HG02623 (cell line): Measurements from ENCODE around the gene APAF1.
"Not testable (repeated sequence)": the region's sequence is repeated elsewhere in the genome, so short reads cannot be mapped to it uniquely, and the experiment has no call there.

ENCODE experiments used
- ATAC-seq: cut with Tn5 transposase; IDR thresholded peaks from one replicate; pipeline ENCODE4 v1.9.1; 2021; ENCODE audit warnings: moderate library complexity; ENCODE audit not compliant: unreplicated experiment

APAF1 gene

DNA sequence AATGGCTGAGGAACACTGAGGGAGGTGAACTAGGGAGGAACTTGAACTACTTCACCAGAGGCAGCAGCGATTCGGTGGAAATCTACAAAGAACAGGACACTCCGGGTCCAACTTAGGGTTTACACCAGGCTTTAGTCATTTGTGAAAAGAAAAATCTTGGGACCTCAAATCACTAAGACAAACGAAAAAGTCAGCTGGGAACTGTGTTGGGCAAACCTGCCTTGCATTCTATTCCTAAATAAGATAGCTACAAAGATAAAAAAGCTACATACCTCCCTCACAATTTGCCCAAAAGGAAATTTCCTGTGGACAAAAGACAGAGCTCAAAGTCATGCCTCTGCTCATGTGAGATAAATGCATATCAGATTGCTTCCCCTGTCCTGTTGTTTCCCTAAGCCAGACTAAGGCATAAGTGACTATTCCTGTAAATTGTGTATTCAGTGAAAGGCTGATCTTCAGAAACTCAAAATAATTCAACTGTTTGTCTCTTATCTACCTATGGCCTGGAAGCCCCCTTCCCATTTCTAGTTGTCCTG lies 106.6 kb downstream of the APAF1 start:
- ATAC-seq: no peak

DNA sequence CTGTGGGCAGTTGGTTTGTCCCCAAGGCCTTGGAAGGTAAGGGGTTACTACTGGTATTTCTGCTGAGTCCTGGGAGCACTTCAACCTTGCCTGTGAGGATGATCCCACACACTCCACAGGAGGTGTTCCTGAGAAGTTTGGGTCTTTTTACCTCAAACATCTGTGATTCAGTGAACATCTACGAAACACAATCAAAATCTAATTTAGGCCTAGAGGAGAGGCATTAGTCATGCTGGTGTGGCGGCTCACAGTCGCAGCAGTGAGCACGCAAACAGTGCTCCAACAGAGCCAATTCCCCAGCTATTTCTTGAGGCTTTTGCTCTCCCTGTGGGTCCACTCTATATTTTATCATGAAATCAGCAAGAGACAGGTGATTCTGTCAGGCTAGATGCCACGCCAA lies 107.6 kb downstream of the APAF1 start:
- no peak for ATAC-seq

DNA sequence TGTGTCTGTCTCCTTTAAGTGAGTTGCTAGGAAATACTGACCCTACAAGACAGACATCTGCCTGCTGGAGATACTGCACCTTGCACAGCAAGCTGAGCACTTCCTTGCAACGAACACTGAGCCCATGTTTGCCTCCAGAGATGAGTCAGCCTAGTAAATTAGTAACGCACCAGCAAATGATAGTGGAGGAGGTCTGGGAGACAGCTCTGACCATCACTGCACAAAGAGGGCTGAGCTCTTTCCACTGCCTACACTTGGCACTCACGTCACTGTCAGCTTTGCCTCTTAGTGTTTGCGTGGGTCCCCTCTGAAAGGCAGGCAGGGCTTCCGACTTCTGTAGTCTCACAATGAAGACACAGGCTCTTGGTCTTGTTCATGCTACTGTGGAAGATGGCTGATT lies 109.0 kb downstream of the APAF1 start:
- ATAC-seq: peak; percentile 98

DNA sequence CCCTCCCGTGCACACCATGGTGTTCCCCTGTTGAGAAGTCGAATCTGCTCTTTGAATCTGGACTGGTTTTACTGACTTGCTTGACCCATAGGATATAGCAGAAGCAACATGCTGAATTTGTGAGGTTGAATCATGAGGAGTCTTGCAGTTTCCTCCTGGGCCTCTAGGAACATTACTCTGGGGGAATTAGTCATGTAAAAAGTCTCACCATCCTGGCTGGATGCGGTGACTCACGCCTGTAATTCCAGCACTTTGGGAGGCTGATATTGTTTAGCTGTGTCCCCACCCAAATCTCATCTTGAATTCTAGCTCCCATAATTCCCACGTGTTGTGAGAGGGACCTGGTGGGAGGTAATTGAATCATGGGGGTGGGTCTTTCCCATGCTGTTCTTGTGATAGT lies 110.8 kb downstream of the APAF1 start:
- not testable (repeated sequence) for ATAC-seq

DNA sequence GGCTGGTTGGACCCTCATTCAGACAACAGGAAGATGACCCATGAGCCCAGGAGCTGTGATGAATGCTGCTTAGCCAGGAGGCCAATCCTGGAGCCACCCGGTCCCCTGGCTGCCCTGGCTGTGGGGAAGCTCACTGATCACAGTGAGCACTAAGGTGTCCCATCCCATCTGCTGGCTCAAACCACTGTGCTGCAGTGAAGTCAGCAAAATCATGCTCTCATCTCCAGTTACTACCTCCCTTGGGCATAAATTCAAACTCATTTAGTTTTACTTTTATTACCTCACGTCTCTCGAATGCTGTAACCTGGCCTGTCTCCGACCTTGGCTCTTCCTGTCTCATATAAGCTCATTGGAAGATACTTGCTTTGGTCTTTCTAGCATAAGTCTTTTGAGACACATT lies 112.4 kb downstream of the APAF1 start:
- ATAC-seq: no peak

DNA sequence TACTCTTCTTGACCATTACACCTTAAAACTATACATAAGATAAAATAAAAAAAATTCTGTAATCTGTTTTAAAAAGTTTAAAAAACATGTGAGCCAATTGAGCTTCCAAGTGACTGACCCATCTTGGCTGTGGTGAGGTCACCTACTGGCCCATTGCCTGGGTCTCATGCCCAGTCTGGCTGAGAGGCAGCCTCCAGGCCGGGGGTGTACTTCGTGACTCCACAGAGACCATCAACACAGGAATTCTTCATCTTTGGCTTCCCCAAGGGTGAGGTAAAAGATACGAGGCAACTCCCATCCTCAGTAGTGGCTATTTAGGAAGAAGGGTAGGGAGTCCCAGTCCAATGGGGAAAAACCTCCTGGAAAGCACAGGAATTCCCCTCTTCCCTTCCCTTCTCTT lies 113.2 kb downstream of the APAF1 start:
- no peak for ATAC-seq

DNA sequence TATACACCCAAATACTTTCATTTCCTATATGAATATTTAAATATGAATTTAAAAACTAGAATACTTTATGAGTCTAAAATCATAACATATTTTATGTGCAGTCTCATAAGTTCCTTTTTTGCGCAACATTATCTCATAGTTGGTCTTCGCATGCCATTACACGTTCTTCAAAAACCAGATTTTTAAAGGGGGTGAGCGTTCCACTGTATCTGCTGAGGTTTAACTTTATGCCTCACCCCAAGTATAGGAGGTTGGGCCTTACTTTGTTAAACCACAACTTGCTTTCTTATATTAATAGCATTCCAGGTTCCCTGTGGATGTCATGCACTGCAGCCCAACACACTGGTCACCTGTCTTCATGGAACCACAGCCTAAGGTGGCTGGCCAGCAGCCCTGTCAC lies 118.6 kb downstream of the APAF1 start:
- no peak for ATAC-seq

DNA sequence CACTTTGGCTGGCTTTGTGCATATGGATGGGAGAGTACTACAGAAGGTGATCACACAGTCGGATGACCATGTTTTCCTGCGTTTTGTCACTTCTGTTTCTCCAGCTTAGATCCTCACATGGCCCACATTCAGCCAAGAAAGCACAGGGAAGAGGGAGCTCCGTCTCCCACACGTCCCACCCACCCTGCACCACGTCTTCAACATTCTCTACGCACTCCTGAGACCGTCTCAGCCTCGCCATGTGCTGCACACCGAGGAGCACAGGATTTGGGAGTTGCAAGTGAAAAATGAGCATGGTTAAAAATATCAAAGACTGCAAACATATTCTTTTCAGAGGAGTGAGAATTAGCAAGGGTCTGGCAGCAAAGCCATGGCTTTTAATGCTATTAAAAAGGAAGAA lies 122.2 kb downstream of the APAF1 start:
- ATAC-seq: no peak

DNA sequence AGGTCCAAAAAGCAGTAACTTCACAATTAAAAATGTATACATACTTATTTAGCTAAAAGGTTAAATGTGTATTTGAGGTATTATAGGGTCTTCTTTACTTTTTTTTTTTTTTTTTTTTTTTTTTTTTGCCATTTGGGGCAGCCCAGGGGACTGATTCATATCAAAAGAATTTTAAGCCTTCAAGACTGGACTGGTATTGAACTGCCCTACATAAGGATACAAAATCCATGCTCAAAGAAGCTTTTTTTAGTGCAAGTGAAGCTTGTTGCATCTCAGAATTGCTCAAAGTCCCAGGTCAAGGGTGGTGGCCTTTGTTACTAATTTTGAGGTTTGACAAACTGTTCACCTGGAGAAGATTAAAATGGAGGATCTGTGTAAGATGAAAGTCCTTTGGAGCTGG lies 124.0 kb downstream of the APAF1 start:
- no peak for ATAC-seq

DNA sequence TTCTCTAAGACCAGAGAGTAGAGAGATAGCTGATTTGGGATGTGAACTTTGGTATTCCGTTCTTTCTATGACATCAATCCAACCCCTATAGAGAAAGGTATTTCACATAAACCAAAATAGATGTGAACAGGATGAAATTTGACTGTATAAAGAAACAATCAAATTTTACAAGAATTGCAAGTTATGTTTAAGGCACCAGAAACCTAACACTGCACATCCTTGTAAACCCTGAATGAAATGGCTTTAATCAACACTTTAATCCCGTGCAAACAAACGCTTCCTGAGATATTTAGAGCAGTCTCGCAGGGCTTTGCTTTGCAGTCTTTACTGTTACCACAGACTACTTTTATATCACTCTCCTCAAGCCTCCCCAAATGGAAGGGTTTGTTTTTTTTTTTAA lies 125.1 kb downstream of the APAF1 start:
- ATAC-seq: no peak

DNA sequence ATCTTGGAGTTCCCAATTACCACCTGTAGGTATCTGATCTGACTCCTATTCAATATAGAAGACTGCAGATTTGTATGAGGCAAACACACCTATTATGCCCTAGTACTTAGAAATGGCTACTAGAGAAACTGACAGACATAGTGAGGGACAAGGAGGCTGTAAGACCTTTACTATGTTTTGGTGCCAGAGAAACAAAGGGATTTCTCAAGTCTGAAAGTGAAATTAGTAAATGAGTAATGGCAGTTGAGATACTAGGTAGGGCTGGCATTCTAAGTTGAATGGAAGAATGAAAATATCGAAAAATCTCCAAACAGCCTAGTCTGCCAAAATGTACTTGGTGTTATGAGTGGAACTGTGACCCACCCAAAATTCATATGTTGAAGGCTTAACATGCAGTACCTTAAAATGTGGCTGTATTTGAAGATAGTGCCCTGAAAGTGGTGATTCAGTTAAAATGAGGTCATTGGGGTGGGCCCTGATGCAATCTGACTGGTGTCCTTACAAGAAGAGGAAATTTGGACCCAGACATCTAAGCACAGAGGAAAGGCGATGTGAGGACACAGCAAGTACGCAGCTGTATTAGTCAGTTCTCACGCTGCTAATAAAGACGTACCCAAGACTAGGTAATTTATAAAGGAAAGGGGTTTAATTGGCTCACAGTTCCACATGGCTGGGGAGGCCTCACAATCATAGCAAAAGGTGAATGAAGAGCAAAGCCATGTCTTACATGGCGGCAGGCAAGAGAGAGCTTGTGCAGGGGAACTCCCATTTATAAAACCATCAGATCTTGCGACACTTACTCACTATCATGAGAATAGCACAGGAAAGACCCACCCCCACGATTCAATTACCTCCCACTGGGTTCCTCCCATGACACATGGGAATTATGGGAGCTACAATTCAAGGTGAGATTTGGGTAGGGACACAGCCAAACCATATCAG lies 127.0 kb downstream of the APAF1 start:
- ATAC-seq: no peak

DNA sequence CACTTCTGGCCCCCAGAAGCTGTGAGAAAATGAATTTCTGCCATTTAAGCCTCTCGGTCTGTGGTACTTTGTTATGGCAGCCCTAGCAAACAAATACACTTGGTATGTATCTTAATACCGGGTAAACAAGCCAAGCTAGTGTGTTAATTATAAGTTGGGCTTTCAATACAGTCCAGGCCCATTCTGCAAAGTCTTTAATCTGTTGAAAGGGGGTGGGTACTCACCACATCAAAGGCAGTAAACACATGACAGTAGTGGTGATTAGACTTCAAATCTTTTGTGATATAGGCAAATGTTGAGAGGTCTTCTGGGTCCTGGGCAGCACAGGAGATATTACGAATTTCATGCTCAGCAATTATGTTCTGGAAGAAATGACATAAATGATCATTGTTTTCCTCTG lies 127.7 kb downstream of the APAF1 start:
- ATAC-seq: no peak

DNA sequence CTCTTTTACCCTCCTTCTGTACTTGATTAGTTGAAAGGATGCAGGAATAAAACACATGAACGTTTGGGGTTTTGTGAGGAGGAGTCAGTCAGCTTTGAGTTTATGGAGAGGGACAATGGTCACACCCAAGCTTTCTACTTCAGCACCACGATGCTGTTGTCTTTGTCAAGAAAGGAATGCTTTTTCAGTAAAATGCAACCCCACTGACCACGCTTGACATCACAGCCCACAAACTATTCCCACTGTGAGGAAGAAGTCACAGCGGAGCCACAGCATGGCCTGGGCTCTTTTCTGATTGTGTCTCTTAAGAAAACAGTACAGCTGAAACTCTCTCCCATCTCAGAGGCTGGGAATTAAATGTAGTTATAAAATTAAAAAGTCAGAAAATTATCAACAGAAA lies 135.2 kb downstream of the APAF1 start:
- ATAC-seq: no peak

DNA sequence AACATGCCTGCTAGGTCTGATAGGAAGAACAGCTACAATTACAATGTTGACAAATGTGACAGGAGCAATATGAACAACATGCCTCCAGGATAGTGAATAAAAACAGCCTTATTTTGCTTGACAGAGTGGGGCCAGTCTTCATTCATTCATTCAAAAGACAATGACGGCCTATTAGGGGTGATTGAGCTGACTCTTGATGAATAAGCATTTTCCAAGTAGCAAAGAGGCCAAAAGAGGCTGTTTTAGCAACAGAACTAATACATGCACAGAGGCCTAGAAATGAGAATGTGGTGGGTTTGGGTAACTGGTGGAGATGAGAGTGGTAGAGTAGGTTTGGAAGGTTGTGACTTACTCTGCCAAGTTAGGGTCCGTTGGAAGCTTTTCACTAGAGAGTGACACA lies 138.3 kb downstream of the APAF1 start:
- no peak for ATAC-seq
